ENCODE results near the gene SLC17A9.

DNA sequence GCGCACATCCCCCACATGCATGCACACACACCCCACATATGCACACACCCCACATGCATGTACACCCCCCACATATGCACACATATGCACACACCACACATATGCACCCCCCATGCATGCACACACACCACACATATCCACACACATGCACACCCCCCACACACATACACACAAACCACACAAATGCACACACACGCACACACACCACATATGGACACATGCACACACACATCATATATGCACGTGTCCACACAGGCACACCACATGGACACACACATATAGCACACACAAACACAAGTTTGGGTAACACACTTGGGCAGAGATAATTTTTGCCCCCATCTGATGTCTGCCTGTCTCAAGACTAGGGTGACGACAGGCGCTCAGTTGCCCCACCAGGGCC lies 45.9 kb downstream of the SLC17A9 start:
- TF ChIP-seq EZH2phosphoT487 (IDR thresholded peaks at IDR 0.05; ENCODE audit: insufficient read depth, low read depth) (no peak), EZH2 (IDR thresholded peaks at IDR 0.05; ENCODE audit: insufficient read depth, poor library complexity, severe bottlenecking) (no peak)
